Left lung (tissue), 10 donors: ENCODE data around the gene PLA2G4D. TPM values are rescaled to one million over a fixed set of nuclear protein-coding genes. Genes with fewer than 3 reads are reported as not detected.

Experiments used
- ATAC-seq: fragments of 200-7000 bp; cut with Tn5 transposase; one replicate; pipeline ENCODE4 v1.9.1; 2020; ENCODE audit warnings: moderate library complexity
- DNase-seq, 4 donors: peaks; one replicate each; pipeline ENCODE4 v3.0.0-alpha.2; 2013 to 2020
- H3K27ac ChIP-seq, 2 donors: fragments of 200-600 bp; sonication (generic) in 1 of 2; one replicate each; pipeline versions ENCODE4 v1.5.0 to v1.8.0; 2020 to 2021
- H3K27me3 ChIP-seq, 2 donors: fragments of 200-600 bp; sonication (generic) in 1 of 2; one replicate each; pipeline versions ENCODE4 v1.5.0 to v1.8.0; 2020 to 2021
- H3K36me3 ChIP-seq, 2 donors: fragments of 200-600 bp; sonication (generic) in 1 of 2; one replicate each; pipeline versions ENCODE4 v1.5.0 to v1.8.0; 2020 to 2021
- H3K4me1 ChIP-seq, 2 donors: fragments of 200-600 bp; one replicate each; pipeline ENCODE4 v1.8.0; 2021
- H3K4me3 ChIP-seq, 2 donors: fragments of 200-600 bp; sonication (generic) in 1 of 2; one replicate each; pipeline versions ENCODE4 v1.5.0 to v1.8.0; 2020 to 2021; ENCODE audit warnings: mild to moderate bottlenecking in 1 of 2
- H3K9me3 ChIP-seq, 2 donors: fragments of 200-600 bp; sonication (generic) in 1 of 2; one replicate each; pipeline versions ENCODE4 v1.5.0 to v1.8.0; 2020 to 2021
- CTCF ChIP-seq, 2 donors: fragments of 200-600 bp; sonication (generic) in 1 of 2; IDR thresholded peaks; one replicate each; pipeline versions ENCODE4 v1.5.0 to v1.8.0; 2021; ENCODE audit warnings: antibody characterized with exemption in 2 of 2
- intact Hi-C, 2 donors: fragments of 100-400 bp; cut with DNase I; formaldehyde crosslinking; loops; one replicate each; pipeline versions ENCODE4 v1.11.2 to v1.14.2; 2022
- polyA plus RNA-seq, 6 donors: library from polyadenylated mRNA; unstranded; fragments of 120-200 nt; gene quantifications; one replicate each; pipeline ENCODE4 v1.2.1, GENCODE V29; 2013; ENCODE audit not compliant: insufficient read length in 6 of 6
- total RNA-seq, 2 donors: library from RNA; stranded (reverse); fragmentation: NEBNext Ultra II Directional; extraction: Animal tissue kit (Norgen Biotek cat#: 25700); gene quantifications; one replicate each; pipeline ENCODE4 v1.2.1, GENCODE V29; 2021
- donor health status: DM: no; HTN: yes; CAD: no.
- donor health status: DM: no; HTN: no; CAD: no.

The PLA2G4D gene
- total and polyA plus RNA-seq, 8 donors: 0.06 to 0.17 (median 0.13) TPM

- Histone ChIP-seq H3K36me3 (no peaks in the 10 kb centered on the region), H3K4me3 (no peak overlapping the region), H3K4me1 (peaks cover 6 to 15% of the 10 kb centered on the region in 2 donors), H3K27ac (no peak overlapping the region), H3K27me3 (no peaks in the 10 kb centered on the region), H3K9me3 (no peaks in the 10 kb centered on the region)
- intact Hi-C loops: no loop called here
- no peak for TF ChIP-seq CTCF (IDR thresholded peaks at IDR 0.05)
- no peak for ATAC-seq
- no peak for DNase-seq
Measured at GRCh38 chr15:42036966-42037365, 57.4 kb downstream of the PLA2G4D start.

GRCh38 chr15:42036112-42036905, 58.1 kb downstream of the PLA2G4D start:
- no peak for DNase-seq
- no peak for ATAC-seq
- H3K27ac ChIP-seq: no peak overlapping the region

GRCh38 chr15:42035435-42035761, 59.0 kb downstream of the PLA2G4D start:
- Histone ChIP-seq H3K4me1 (peaks cover 6 to 15% of the 10 kb centered on the region in 2 donors), H3K9me3 (no peaks in the 10 kb centered on the region), H3K36me3 (no peaks in the 10 kb centered on the region), H3K4me3 (no peak overlapping the region), H3K27ac (peak overlapping the region in 1 of 2 donors; percentile 9), H3K27me3 (no peaks in the 10 kb centered on the region)
- ATAC-seq: peak; percentile 77
- DNase-seq: no peak
- intact Hi-C loops: no loop called here
- TF ChIP-seq CTCF (IDR thresholded peaks at IDR 0.05): no peak

More at GRCh38 chr15:42036112-42036905, 58.1 kb downstream of the PLA2G4D start:
- Histone ChIP-seq H3K4me1 (peaks cover 6 to 15% of the 10 kb centered on the region in 2 donors), H3K27me3 (no peaks in the 10 kb centered on the region), H3K36me3 (no peaks in the 10 kb centered on the region), H3K4me3 (no peak overlapping the region), H3K9me3 (no peaks in the 10 kb centered on the region)
- intact Hi-C loops: no loop called here
- TF ChIP-seq CTCF (IDR thresholded peaks at IDR 0.05): no peak

- TF ChIP-seq CTCF (IDR thresholded peaks at IDR 0.05): no peak
- intact Hi-C loops: no loop called here
- no peak overlapping the region for H3K4me3 ChIP-seq
- H3K27me3 ChIP-seq: no peaks in the 10 kb centered on the region
- no peaks in the 10 kb centered on the region for H3K9me3 ChIP-seq
- no peak for DNase-seq
- H3K36me3 ChIP-seq: no peaks in the 10 kb centered on the region
- ATAC-seq: no peak
- peaks cover 6 to 15% of the 10 kb centered on the region in 2 donors for H3K4me1 ChIP-seq
- no peak overlapping the region for H3K27ac ChIP-seq
Measured at GRCh38 chr15:42034628-42035434, 59.5 kb downstream of the PLA2G4D start.

GRCh38 chr15:42033214-42033873, 61.0 kb downstream of the PLA2G4D start:
- intact Hi-C loops: no loop called here
- H3K27ac ChIP-seq: no peak overlapping the region

More at GRCh38 chr15:42033214-42033873, 61.0 kb downstream of the PLA2G4D start:
- H3K4me3 ChIP-seq: no peak overlapping the region
- no peaks in the 10 kb centered on the region for H3K9me3 ChIP-seq
- ATAC-seq: no peak
- H3K4me1 ChIP-seq: peaks cover 6 to 15% of the 10 kb centered on the region in 2 donors
- H3K36me3 ChIP-seq: no peaks in the 10 kb centered on the region
- no peak for DNase-seq
- no peak for TF ChIP-seq CTCF (IDR thresholded peaks at IDR 0.05)
- H3K27me3 ChIP-seq: no peaks in the 10 kb centered on the region
